SK-N-MC (cell line): ENCODE results near the gene CLSTN2.
A peak's percentile ranks its signal among the peaks of the same experiment; 100 is the strongest.

Experiments
- DNase-seq: peaks from one replicate; pipeline ENCODE4 v3.0.0-alpha.2; 2011; ENCODE audit warnings: low read depth, low spot score
- H3K27ac ChIP-seq: fragments of 200-600 bp; sonication (generic); 2 replicates; pipeline ENCODE4 v1.5.1; 2016; ENCODE audit warnings: mixed run types
- H3K36me3 ChIP-seq: fragments of 200-600 bp; sonication (generic); 2 replicates; pipeline ENCODE4 v1.6.1; 2017; ENCODE audit warnings: antibody characterized with exemption, low read length, mixed read lengths; ENCODE audit not compliant: insufficient read depth
- H3K4me3 ChIP-seq: fragments of 200-600 bp; sonication (generic); 2 replicates; pipeline ENCODE4 v1.5.1; 2016
- H3K9ac ChIP-seq: fragments of 200-600 bp; sonication (generic); 2 replicates; pipeline ENCODE4 v1.8.0; 2017; ENCODE audit warnings: mixed run types, mixed read lengths; ENCODE audit not compliant: insufficient read length
- H3K9me3 ChIP-seq: fragments of 200-600 bp; sonication (generic); 2 replicates; pipeline ENCODE4 v1.6.1; 2017; ENCODE audit warnings: low read depth, mild to moderate bottlenecking, antibody characterized with exemption, low read length, moderate library complexity, mixed read lengths
- EZH2 ChIP-seq: fragments of 200-600 bp; sonication (generic); IDR thresholded peaks from one replicate; pipeline ENCODE4 v1.6.1; 2017; ENCODE audit warnings: antibody characterized with exemption
- FOXP2 ChIP-seq: optimal IDR thresholded peaks from 2 replicates; pipeline ENCODE3; 2011; ENCODE audit warnings: mild to moderate bottlenecking, moderate library complexity; ENCODE audit not compliant: insufficient read depth; ENCODE audit errors: extremely low read length, control extremely low read depth
- POLR2AphosphoS5 ChIP-seq: IDR thresholded peaks from 2 replicates; pipeline ENCODE4 v1.6.1; 2012; ENCODE audit warnings: mild to moderate bottlenecking, low read depth, low read length, borderline replicate concordance

CLSTN2 gene

DNA sequence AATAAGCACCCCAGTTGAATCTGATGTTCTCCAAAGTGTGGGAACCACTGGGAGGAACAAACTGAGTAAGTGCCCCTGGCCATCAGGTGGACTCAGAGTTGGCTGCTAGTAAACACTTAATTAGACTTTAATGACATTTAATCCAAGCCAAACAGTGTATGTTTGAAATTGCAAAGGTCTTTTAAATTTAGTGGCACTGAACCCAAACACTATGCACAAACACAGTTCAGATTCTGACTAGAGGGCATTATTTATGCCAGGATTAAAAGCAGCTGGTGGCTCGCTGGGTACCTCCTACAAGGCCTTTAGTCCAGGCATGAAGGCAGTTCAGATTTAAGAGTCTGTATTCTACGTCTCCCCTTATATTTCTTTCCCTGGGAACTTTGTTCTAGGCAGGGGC lies 264.8 kb downstream of the CLSTN2 start:
- H3K36me3 ChIP-seq: no peaks in the 10 kb centered on the region
- H3K27ac ChIP-seq: no peak overlapping the region; the same call in 1 of the 2 replicates
- no peak for TF ChIP-seq FOXP2
- TF ChIP-seq POLR2AphosphoS5: no peak
- no peak for TF ChIP-seq EZH2
- H3K4me3 ChIP-seq: no peak overlapping the region
- no peak for DNase-seq
- H3K9me3 ChIP-seq: no peaks in the 10 kb centered on the region
- H3K9ac ChIP-seq: no peak overlapping the region

DNA sequence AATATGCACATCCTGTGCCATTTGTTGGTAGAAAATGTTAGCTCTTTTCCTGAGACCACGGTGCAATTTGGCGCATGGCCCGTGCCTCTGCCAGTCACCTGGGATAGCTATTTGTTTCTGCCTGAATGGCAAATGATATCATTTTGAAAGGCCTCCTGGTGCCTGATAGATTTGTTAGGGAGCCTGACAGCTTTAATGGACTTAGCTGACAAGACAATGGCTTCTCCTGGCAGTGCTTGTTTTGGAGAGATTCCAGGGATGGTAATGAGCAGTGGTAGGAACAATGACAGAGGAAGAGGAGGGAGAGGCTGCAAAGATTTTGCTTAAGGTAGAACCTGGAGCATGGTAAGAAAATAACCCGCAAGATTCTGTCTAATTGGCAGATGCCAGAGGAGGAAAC lies 268.5 kb downstream of the CLSTN2 start:
- Histone ChIP-seq H3K9ac (no peak overlapping the region), H3K9me3 (no peaks in the 10 kb centered on the region), H3K4me3 (no peak overlapping the region), H3K27ac (no peak overlapping the region), H3K36me3 (no peaks in the 10 kb centered on the region)
- DNase-seq: no peak
- TF ChIP-seq FOXP2 (no peak), POLR2AphosphoS5 (no peak), EZH2 (no peak)

DNA sequence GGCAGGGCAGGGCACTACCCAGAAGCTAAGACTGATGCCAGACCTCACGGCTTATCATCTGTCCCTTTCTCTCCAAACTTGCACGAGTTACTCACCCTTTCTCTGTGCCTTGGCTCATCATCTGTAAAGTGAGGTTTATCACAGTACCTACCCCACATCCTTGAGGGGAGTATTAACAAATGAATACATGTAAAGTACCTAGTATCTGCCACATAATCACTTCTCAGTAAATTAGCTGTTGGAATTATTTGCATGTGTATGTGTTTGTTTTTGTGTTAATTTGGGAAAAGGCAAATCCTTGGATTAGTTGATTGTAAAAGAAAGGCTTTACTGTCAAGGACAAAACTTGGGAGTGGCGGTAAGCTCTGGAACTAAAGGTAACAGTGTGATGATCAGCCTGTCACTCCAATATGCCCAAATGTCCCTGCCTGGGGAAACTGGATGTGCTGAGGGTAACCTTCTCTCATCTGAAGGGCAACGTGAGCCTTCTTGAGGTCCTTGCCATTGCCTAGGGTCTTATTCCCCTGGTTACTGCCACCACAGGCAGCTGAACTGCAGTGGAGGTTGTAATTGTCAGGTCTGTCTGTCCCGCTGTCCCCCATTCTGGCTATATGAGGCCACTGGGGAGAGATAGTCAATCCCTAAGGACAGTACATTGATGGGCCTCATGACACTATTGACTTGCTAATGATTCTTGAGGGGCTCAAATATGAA lies 269.4 kb downstream of the CLSTN2 start:
- no peaks in the 10 kb centered on the region for H3K36me3 ChIP-seq
- DNase-seq: no peak
- TF ChIP-seq POLR2AphosphoS5 (no peak), EZH2 (no peak), FOXP2 (no peak)
- no peak overlapping the region for H3K9ac ChIP-seq
- H3K27ac ChIP-seq: no peak overlapping the region
- H3K4me3 ChIP-seq: no peak overlapping the region
- no peaks in the 10 kb centered on the region for H3K9me3 ChIP-seq

DNA sequence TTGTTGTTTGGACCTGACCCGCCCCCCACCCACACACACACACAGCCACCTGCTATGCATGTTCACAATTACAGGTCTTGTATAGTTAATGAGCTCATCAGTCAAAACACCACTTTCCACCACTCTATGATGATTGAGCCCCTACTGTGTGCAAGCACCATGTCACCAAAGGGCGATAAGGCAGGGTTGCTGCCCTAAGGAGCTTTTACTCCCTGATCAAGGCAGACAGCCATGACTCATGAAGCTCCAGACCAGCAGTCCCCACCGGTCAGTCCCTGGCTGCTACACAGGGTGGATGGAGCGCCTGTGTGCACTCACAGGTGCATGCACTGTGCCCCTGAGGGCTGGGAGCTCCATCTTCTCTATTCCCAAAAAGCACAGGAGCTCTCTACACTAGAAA lies 270.6 kb downstream of the CLSTN2 start:
- no peaks in the 10 kb centered on the region for H3K9me3 ChIP-seq
- no peak overlapping the region for H3K4me3 ChIP-seq
- no peaks in the 10 kb centered on the region for H3K36me3 ChIP-seq
- no peak overlapping the region for H3K9ac ChIP-seq
- no peak overlapping the region for H3K27ac ChIP-seq
- no peak for DNase-seq
- TF ChIP-seq EZH2 (no peak), POLR2AphosphoS5 (no peak), FOXP2 (no peak)

DNA sequence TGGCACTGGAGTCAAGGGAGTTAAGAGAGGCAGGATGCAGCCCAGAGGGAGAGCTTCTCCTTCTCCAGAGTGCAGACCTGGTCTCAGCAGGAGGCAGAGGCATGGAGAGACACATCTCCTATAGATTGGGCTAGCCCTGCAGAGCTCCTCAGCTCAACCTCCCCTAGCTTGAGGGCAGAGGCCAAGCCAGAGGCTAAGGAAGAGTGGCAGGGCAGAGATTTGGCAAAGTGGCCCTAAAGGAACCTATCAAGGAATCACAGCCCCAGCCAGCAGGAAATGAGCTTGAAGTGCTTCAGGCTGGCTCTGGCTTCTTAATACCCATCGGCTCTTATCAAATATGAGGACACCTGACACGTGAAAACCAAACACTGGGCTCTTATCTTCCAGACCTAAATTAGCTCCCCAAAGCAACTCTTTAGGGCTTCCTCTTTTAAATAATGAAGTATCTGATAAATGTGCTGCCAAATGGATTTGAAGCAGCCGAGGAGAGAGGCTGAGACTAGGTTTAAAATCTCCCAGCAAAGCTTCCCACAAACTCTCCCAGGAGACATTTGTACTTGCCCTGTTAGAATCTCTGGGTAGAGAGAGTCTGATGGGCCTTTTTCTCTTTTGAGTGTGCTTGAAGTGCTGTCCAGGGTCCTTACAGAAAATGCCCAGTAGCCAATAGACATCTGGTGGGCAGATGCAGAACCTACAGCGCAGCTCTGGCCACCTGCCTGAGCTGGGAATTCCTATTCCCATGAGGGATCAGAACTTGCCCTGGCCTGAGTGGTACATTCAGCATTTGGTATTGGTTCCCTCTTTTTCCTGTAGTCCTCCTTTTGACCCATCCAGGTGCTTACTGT lies 271.4 kb downstream of the CLSTN2 start:
- Histone ChIP-seq H3K36me3 (no peaks in the 10 kb centered on the region), H3K4me3 (no peak overlapping the region), H3K27ac (no peak overlapping the region), H3K9ac (no peak overlapping the region), H3K9me3 (no peaks in the 10 kb centered on the region)
- TF ChIP-seq FOXP2 (no peak), EZH2 (no peak), POLR2AphosphoS5 (no peak)
- DNase-seq: no peak

DNA sequence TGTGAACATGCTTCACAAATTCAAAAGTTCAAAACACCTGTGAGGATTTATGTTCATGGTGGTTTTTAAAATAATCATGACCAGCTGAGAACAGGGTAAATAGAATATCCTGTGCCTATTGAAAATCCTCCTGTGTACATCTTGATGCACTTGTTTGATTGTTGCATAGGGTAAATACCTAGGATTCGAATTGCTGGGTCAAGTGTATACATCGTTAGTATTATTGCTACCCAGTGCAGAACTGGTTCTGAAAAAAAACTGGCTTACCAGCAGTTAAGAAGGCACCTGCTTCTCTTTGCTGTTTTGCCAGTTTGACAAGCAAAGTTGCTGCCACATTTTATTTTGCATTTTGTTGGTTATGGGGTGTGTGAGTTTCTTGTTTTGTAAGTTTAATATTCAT lies 272.6 kb downstream of the CLSTN2 start:
- TF ChIP-seq POLR2AphosphoS5 (no peak), EZH2 (no peak)
- DNase-seq: no peak

DNA sequence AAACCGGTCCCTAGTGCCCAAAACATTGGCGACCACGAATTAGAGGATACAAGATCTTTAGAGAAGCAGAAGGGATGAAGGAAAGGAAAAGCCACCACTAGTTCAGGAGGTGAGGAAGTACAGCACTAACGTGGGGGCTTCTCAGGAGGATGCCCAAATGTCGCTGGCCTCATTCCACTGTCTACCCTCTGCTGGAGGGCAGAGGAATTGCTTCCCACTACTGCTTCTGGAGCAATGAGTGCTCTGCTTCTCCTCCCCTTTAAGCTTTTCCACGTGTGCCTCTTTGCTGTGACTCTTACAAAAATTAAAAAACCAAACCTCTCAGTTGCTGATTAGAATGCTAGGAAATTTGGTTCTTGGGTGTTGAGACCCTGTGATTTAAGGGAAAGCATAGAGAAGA lies 281.3 kb downstream of the CLSTN2 start:
- no peak for TF ChIP-seq EZH2
- no peak for TF ChIP-seq FOXP2
- TF ChIP-seq POLR2AphosphoS5: no peak
- Histone ChIP-seq H3K36me3 (no peaks in the 10 kb centered on the region), H3K4me3 (no peak overlapping the region), H3K9ac (no peak overlapping the region), H3K27ac (no peak overlapping the region), H3K9me3 (no peaks in the 10 kb centered on the region)
- DNase-seq: no peak

More for the DNA sequence above, 272.6 kb downstream of the CLSTN2 start:
- Histone ChIP-seq H3K27ac (no peak overlapping the region), H3K9me3 (no peaks in the 10 kb centered on the region), H3K9ac (no peak overlapping the region), H3K4me3 (no peak overlapping the region), H3K36me3 (no peaks in the 10 kb centered on the region)

DNA sequence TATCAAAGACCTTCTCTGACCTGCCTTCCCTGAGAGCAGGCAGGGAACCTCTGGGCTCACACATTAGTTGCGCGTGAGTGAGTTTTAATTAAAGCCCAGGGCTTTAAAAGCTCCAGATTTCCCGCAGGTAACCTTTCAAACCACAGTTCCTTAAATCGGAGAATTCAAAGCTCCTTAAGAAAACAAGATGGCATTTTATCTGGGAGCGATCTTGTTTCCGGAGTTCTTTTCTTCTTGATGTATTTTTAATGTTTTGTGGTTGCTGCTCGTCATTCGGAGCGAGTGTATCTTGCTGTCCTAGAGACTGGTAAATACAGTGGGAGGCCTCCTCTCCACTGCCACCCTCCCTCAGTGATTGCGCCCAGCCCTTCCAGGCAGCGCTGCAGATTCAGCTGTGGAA lies 284.3 kb downstream of the CLSTN2 start:
- peak; percentile 90 for DNase-seq
- Histone ChIP-seq H3K9ac (no peak overlapping the region), H3K4me3 (peak overlapping the region; percentile 63), H3K9me3 (no peaks in the 10 kb centered on the region), H3K27ac (peak overlapping the region; percentile 40), H3K36me3 (no peaks in the 10 kb centered on the region)
- TF ChIP-seq FOXP2 (peak; percentile 51), POLR2AphosphoS5 (no peak; the same call in 1 of the 2 replicates), EZH2 (no peak)

DNA sequence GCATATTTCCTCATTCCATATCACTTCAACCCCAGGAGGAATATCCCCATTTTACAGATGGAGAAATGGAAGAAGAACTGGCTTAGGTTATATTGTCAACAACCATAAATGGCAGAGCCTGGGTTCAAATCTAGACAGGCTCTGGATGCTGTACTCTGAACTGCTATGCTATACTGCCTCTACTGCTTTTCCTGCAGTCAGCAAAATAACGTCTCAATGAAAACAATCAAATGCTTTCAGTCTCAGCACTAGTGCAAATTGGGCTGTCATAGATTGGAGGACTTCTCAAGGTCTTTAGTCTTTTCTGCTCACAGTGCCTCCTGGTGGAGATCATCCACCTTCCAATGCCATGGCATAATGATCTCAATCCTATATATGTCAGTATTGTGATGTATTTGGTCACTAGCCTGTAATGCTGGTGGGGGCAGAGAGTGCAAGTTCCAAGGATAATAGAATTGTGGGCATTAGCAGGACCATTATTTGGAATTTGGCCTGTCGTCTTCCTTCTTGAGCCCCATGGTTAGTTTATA lies 285.0 kb downstream of the CLSTN2 start:
- TF ChIP-seq FOXP2 (no peak), EZH2 (no peak), POLR2AphosphoS5 (no peak)
- no peak for DNase-seq
- Histone ChIP-seq H3K36me3 (no peaks in the 10 kb centered on the region), H3K4me3 (peak overlapping the region; percentile 63), H3K9me3 (no peaks in the 10 kb centered on the region), H3K27ac (no peak overlapping the region), H3K9ac (no peak overlapping the region)
